HG03565 (cell line): ENCODE data around the gene CCL2.

Experiments
- ATAC-seq: cut with Tn5 transposase; IDR thresholded peaks from one replicate; pipeline ENCODE4 v1.9.1; 2021; ENCODE audit warnings: mild to moderate bottlenecking, moderate library complexity; ENCODE audit not compliant: unreplicated experiment

The CCL2 gene

GRCh38 chr17:34237458-34237857 is 17.6 kb upstream of the CCL2 start:
- no peak for ATAC-seq

- ATAC-seq, result no peak
Observed at GRCh38 chr17:34241062-34241461, 14.0 kb upstream of the CCL2 start.

- ATAC-seq, result no peak
Observed at GRCh38 chr17:34242587-34243363, 12.3 kb upstream of the CCL2 start.

- ATAC-seq, result no peak
Observed at GRCh38 chr17:34243364-34244320, 11.4 kb upstream of the CCL2 start.

- ATAC-seq, result no peak
Observed at GRCh38 chr17:34245351-34245905, 9.7 kb upstream of the CCL2 start.

GRCh38 chr17:34246446-34246845 is 8.6 kb upstream of the CCL2 start:
- no peak for ATAC-seq

GRCh38 chr17:34246881-34247280 is 8.2 kb upstream of the CCL2 start:
- ATAC-seq, result no peak

GRCh38 chr17:34248511-34249024 is 6.5 kb upstream of the CCL2 start:
- ATAC-seq, result no peak

- no peak for ATAC-seq
Observed at GRCh38 chr17:34249061-34249460, 6.0 kb upstream of the CCL2 start.

GRCh38 chr17:34249478-34249877 is 5.6 kb upstream of the CCL2 start:
- ATAC-seq, result no peak

GRCh38 chr17:34251186-34251585 is 3.9 kb upstream of the CCL2 start:
- no peak for ATAC-seq

- no peak for ATAC-seq
Observed at GRCh38 chr17:34252095-34252443, 3.0 kb upstream of the CCL2 start.

GRCh38 chr17:34252444-34253138 is 2.5 kb upstream of the CCL2 start:
- ATAC-seq, result no peak

- no peak for ATAC-seq
Observed at GRCh38 chr17:34253139-34253525, 2.0 kb upstream of the CCL2 start.

GRCh38 chr17:34254146-34254545 is 939 bp upstream of the CCL2 start:
- ATAC-seq, result no peak

- ATAC-seq, result no peak
Observed at GRCh38 chr17:34255381-34255732, 272 bp downstream of the CCL2 start.

- ATAC-seq, result no peak
Observed at GRCh38 chr17:34255841-34256240, 756 bp downstream of the CCL2 start.

- ATAC-seq, result no peak
Observed at GRCh38 chr17:34257299-34257985, 2.4 kb downstream of the CCL2 start.

GRCh38 chr17:34257986-34258326 is 2.9 kb downstream of the CCL2 start:
- ATAC-seq, result no peak

- no peak for ATAC-seq
Observed at GRCh38 chr17:34259146-34259545, 4.1 kb downstream of the CCL2 start.

- no peak for ATAC-seq
Observed at GRCh38 chr17:34260861-34261260, 5.8 kb downstream of the CCL2 start.
